ENCODE results near the gene ULK4. TPM values are rescaled to one million over a fixed set of nuclear protein-coding genes. Genes with fewer than 3 reads are reported as not detected.

The ULK4 gene
- 10 to 100 TPM in 2 of 4 donors, 1 to 10 TPM in 2; 3.2 to 18.7 (median 12.6) TPM for total RNA-seq

DNA sequence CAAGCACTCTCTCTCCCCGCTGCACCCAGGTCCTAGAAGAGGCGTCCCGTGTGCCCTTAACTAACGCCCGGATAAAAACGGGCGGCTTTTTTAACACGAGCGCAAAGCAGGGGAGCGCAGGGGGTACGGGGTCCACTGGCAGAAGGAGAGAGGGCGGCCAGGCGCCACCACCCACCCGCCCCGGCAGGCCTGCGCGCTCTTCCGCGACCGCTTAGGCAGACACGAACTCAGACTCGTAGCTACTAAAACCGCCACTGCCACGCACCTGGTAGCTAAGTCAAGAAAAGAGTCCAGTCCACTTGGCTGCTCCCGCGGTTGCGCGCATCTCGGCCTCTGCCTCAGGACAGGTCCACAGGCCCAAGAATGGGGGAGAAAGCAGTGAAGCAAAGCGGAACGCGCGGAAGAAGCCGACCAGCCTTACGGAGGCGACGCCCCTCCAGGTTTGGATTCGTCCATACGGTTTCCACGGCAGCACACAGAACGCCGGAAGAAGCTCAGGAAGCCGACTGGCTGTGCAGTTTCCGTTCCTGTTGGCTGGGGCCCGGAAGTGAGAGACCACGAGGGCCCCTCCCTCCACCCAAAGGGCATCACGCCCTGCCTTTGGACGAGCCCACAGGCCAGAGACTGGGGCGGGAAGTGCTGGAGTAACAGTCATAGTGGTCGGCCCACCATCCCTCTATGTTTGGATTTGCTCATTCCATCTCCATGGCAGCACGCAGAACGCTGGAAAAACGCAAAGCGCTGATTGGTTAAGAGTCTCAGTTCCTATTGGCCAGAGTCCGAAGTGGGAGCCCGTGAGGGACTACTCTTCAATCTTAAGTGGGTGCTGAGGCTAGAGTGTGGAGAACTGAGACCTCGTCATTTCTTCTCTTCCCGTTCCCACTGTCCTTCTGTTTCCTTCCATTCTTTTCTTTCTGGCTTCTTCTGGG is at the start of gene ULK4:
Gene ULK4 (minus strand): TSS at position 353 of the 929 bp plus-strand sequence. CDS start 7,344 bp downstream, outside the sequence.
- intact Hi-C loops (cut with DNase I; ENCODE audit: low total_unique reads), result no loop called here
- DNase-seq (ENCODE audit: low spot score in 2 of 2), result peak; percentile 97 to 99
- TF ChIP-seq POLR2A (IDR thresholded peaks at IDR 0.05) (no peak), CTCF (IDR thresholded peaks at IDR 0.05) (peak in 1 of 3 donors; percentile 5)
- WGBS, 2 donors, result 0% methylated on average over 17 to 53 of the region's 58 CpGs
- H3K4me3 ChIP-seq (ENCODE audit: low read depth, poor library complexity, severe bottlenecking), result peak within 1 kb of the TSS; percentile 71

DNA sequence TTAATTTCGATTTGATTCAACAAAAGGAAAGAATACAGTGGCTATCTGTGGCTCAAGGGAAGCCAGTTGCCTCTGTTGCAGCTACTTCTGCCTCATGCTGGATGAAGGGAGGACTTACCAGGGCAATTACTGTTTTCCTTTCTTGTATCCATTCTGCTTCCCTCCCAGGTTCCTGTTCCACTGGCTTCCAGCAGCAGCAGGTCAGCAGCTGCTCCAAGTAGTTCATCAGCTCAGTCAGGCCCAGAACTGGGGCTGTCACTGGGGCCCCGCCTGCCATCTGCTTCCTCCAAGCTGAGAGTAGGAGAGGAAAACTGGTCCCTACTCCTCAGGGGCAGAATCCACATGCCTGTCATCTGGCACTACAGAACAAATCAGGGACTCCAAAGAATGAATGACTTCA is 48.6 kb upstream of the ULK4 start:
- TF ChIP-seq POLR2A (IDR thresholded peaks at IDR 0.05), result no peak
- TF ChIP-seq CTCF (IDR thresholded peaks at IDR 0.05), result no peak
- DNase-seq (ENCODE audit: low spot score in 2 of 2), result peak in 1 of 2 donors; percentile 80
- intact Hi-C loops (cut with DNase I; ENCODE audit: low total_unique reads), result no loop called here
- no peak overlapping the region for H3K4me3 ChIP-seq (ENCODE audit: low read depth, poor library complexity, severe bottlenecking)
- 46 to 56% methylated on average over 2 of the region's 2 CpGs for WGBS, 2 donors

DNA sequence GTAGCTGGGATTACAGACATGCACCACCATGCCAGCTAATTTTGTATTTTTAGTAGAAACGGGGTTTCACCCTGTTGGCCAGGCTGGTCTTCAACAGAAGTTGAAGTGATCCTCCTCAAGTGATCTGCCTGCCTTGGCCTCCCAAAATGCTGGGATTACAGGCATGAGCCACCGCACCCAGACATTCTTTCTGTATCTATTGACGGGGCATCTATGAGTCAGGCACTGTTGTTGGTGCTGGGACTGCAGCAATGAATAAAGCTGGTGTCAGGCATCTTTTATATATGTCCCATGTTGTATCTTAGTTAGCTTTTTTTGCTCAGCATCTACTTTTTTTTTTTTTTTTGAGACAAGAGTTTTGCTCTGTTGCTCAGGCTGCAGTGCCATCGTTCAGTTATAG is 47.6 kb upstream of the ULK4 start:
- WGBS, 2 donors, result 89 to 93% methylated on average over 4 of the region's 4 CpGs

DNA sequence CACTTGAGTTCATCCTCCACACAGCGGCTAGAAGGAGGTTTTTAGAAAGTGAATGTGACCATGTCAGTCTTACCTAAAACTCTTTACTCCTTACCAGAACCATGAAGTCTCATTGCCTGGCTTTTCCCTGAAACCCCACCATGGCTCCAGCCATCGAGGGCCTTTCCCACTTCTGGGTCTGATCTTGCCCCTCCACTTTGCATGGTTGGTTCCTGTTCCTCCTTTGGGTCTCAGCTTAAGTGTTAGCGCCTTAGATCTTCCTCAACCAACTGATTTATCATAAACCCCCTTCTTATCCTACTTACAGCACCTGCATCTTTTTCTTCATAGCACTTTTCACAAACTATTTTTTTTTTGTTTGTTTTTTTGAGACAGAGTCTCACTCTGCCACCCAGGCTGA is 45.9 kb upstream of the ULK4 start:
- no peak for TF ChIP-seq CTCF (IDR thresholded peaks at IDR 0.05)
- DNase-seq (ENCODE audit: low spot score in 2 of 2), result no peak
- no peak overlapping the region for H3K4me3 ChIP-seq (ENCODE audit: low read depth, poor library complexity, severe bottlenecking)
- intact Hi-C loops (cut with DNase I; ENCODE audit: low total_unique reads), result no loop called here
- 86 to 90% methylated on average over 3 of the region's 3 CpGs for WGBS, 2 donors

More for the DNA sequence above, 47.6 kb upstream of the ULK4 start:
- H3K4me3 ChIP-seq (ENCODE audit: low read depth, poor library complexity, severe bottlenecking), result no peak overlapping the region
- no peak for TF ChIP-seq POLR2A (IDR thresholded peaks at IDR 0.05)
- TF ChIP-seq CTCF (IDR thresholded peaks at IDR 0.05), result no peak
- no peak for DNase-seq (ENCODE audit: low spot score in 2 of 2)
- intact Hi-C loops (cut with DNase I; ENCODE audit: low total_unique reads), result no loop called here

GRCh38 chr3:42005401-42005800 is 43.5 kb upstream of the ULK4 start:
- DNase-seq (ENCODE audit: low spot score in 2 of 2), result no peak
- intact Hi-C loops (cut with DNase I; ENCODE audit: low total_unique reads), result no loop called here
- TF ChIP-seq POLR2A (IDR thresholded peaks at IDR 0.05) (no peak), CTCF (IDR thresholded peaks at IDR 0.05) (no peak)
- no peak overlapping the region for H3K4me3 ChIP-seq (ENCODE audit: low read depth, poor library complexity, severe bottlenecking)
- WGBS, 2 donors, result 82 to 89% methylated on average over 4 of the region's 4 CpGs

All from lower leg skin (tissue), 4 donors.